GM12878 (cell line): ENCODE data around the gene VASH1.

Experiments used
- MTA2 ChIP-seq: fragments of 450-650 bp; IDR thresholded peaks from 2 replicates; pipeline ENCODE4 v1.6.1; 2016; ENCODE audit warnings: low read depth, mild to moderate bottlenecking, moderate library complexity
- POLR2A ChIP-seq: IDR thresholded peaks from 2 replicates; pipeline ENCODE4 v1.6.1; 2011; ENCODE audit warnings: low read depth, mild to moderate bottlenecking, low read length
- TBL1XR1 ChIP-seq: IDR thresholded peaks from 2 replicates; pipeline ENCODE4 v1.6.1; 2012; ENCODE audit warnings: low read depth, low read length, improper control_type of control experiment
- TCF3 ChIP-seq: IDR thresholded peaks from 2 replicates; pipeline ENCODE4 v1.6.1; 2012; ENCODE audit warnings: low read depth, mild to moderate bottlenecking, low read length, borderline replicate concordance; ENCODE audit not compliant: insufficient read depth
- TF ChIP-seq, protein P1 (sequence below), 3 experiments: IDR thresholded peaks in 2 of 3; conservative IDR thresholded peaks in 1 of 3; 2 replicates each; pipeline ENCODE4 v1.5.1; 2011; ENCODE audit warnings: low read depth in 3 of 3, low read length in 3 of 3, mild to moderate bottlenecking in 3 of 3, control low read depth in 2 of 3, moderate library complexity in 2 of 3, inconsistent platforms in 1 of 3, mixed read lengths in 1 of 3; ENCODE audit not compliant: control insufficient read depth in 2 of 3, insufficient read depth in 1 of 3; ENCODE audit errors: extremely low read depth in 1 of 3

- TF ChIP-seq TCF3 (no peak), TBL1XR1 (no peak), MTA2 (no peak), POLR2A (peak; percentile 35; the same call in 1 of the 2 replicates)
- TF ChIP-seq, protein P1, sequence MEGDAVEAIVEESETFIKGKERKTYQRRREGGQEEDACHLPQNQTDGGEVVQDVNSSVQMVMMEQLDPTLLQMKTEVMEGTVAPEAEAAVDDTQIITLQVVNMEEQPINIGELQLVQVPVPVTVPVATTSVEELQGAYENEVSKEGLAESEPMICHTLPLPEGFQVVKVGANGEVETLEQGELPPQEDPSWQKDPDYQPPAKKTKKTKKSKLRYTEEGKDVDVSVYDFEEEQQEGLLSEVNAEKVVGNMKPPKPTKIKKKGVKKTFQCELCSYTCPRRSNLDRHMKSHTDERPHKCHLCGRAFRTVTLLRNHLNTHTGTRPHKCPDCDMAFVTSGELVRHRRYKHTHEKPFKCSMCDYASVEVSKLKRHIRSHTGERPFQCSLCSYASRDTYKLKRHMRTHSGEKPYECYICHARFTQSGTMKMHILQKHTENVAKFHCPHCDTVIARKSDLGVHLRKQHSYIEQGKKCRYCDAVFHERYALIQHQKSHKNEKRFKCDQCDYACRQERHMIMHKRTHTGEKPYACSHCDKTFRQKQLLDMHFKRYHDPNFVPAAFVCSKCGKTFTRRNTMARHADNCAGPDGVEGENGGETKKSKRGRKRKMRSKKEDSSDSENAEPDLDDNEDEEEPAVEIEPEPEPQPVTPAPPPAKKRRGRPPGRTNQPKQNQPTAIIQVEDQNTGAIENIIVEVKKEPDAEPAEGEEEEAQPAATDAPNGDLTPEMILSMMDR (IDR thresholded peaks at IDR 0.05 in 2 of 3, conservative IDR thresholded peaks at IDR 0.05 in 1 of 3; ENCODE audit: control insufficient read depth in 2 of 3, extremely low read depth in 1 of 3, insufficient read depth in 1 of 3, low read depth in 3 of 3, low read length in 3 of 3), result no peak
Observed at GRCh38 chr14:76761136-76761959, at the start of gene VASH1.
